GM18858 (cell line): ENCODE data around the gene TMOD3.

Experiments used
- ATAC-seq: cut with Tn5 transposase; IDR thresholded peaks from one replicate; pipeline ENCODE4 v1.9.1; 2021; ENCODE audit not compliant: unreplicated experiment

The TMOD3 gene

DNA sequence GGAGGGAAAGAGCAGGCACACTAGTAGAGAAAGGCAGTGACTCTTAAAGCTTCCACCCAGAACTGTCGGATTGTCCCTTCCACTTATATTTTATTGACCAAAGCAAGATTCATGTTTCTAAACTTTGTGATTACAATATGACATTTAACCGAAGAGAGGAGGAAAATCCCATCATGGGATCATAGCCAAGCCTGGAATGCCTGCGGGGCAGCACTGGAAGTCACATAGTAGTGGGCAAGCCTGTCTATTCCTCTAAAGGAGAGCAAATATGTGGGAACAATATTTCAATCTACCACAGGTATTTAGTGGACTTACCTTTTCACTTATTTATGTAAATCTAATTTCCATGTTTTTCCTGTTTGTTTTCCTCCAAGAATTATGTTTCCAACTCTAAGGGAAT lies 3.8 kb upstream of the TMOD3 start:
- no peak for ATAC-seq

DNA sequence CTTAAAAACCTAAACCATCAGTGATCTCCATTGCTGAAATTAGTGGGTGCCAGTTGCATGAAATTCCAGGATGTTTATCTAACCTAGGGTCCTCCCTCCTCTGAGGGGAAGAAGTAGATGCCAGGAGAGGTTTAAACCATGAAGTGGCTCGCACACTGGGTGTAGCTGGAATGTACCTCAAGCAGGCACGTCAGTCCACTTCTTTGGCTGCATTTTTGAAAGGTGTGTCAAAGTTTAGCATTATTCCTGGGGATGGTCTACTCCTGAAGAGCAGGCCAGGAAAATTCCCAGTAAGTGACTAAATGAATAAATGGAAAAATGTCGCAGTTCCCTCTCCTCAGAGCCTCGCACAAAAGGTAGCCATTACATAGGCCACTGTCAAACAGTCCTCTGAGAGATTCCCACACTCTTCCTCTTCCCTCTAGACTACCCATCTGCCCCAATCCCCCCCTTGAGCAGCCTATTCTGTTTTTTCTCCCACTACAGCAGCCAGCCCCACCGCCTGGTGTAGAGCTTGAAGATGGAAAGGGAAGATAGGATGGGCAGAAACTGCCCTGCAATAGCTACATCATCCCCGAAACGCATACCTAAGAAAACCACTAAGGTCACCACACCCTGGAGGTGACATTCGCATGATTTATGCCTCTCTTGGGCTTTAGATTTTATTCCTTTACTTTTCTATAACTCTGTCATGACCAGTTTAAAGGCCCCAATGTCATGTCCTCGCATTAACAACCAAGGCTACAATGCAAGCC lies 655 bp upstream of the TMOD3 start:
- no peak for ATAC-seq

DNA sequence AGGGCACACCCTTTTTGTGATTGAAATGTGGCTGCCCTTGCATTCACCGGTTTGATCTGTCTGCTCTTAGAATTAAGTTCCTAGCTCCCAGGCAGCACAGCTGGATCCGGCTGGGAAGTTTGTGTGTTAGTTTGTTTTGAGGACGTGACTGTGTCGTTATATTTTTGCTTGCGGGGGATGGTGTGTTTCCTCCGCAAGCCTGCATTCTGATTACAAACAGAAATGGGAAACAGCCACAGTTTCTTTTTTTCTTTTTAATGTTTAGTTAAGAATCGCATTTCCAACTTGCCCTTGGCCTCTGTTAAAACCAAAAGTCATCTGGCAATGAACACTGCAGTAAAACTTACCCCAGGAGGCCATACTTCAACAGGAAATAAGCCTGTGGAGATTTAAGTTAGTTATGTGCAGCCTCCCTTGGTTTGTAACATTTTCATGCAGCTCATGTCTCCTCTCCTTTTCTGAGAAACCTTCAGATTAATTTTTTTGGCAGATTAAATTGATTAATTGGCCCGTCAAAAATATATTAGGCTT lies 888 bp downstream of the TMOD3 start:
- peak; percentile 2 for ATAC-seq

DNA sequence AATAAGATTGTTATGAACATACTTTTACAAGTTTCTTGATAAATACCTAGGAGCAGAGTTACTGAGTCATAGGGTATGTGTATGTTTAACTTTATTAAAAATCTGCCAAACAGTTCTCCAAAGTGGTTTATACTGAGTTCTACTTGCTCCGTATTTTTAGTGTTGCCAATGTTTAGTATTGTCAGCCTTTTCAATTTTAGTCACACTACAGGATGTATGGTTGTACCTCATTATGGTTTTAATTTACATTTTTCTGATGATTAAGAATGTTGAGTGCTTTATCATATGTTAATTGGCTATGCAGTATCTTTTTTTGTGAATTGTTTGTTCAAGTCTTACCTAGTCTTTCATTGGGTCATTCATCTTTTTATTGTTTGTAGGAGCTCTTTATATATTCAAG lies 4.3 kb downstream of the TMOD3 start:
- no peak for ATAC-seq

DNA sequence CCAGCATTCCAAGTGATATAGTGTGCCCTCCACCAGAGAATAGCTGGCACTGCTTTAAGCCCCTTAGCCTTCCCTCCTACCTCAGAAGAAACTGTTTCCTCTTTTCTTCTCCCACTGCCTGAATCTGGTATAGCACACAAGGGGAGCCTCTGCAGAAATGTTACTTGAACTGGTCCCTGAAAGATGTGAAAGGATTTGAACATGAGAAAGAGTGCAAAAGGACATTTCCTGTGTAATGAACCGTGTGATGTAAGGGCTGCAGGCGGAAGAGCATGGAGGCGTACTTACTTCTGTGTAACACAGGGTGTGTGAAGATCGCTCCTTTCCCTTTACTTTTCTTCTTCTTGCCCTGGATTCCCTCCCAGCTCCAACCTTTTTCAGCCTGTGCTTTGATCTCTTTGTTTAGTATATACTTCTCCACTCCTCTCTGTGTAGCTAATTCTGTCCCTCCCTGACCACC lies 8.4 kb downstream of the TMOD3 start:
- peak; percentile 59 for ATAC-seq

DNA sequence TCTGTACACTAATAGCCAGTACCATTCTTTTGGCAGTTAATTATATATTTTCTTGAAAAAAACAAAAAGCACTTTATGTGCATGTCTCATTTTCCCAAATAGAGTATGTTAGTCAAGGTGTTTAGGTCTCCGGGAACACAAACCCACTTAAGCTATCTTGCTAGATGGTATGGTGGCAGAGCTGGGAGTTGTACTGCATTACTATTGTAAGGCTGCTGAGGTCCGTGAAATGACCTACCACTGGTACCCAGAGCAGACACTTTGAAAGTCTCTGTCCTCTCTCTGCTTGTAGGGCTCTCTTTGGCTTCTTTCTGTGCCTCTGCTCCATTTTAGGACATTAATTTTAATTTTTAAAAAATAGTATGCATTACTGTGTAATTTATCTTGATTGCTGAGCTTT lies 8.8 kb downstream of the TMOD3 start:
- no peak for ATAC-seq

DNA sequence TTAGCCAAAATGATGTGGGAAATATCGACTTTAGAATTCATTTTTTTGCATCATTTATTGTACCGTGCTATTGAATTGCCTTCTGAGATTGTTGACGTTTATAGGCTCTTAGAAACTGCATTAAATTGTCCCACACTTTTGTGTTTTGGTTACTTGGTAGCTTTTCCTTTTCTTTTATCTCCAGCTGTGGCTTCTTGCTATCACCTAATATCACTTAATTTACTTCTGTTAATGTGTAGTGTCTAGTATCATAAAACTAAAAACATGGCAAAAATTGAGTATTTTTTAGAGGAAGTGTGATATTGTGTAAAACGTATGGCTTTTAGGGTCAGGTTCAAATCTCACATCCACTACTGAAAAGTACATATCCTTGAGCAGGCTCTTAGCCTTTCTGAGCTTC lies 11.2 kb downstream of the TMOD3 start:
- ATAC-seq: no peak

DNA sequence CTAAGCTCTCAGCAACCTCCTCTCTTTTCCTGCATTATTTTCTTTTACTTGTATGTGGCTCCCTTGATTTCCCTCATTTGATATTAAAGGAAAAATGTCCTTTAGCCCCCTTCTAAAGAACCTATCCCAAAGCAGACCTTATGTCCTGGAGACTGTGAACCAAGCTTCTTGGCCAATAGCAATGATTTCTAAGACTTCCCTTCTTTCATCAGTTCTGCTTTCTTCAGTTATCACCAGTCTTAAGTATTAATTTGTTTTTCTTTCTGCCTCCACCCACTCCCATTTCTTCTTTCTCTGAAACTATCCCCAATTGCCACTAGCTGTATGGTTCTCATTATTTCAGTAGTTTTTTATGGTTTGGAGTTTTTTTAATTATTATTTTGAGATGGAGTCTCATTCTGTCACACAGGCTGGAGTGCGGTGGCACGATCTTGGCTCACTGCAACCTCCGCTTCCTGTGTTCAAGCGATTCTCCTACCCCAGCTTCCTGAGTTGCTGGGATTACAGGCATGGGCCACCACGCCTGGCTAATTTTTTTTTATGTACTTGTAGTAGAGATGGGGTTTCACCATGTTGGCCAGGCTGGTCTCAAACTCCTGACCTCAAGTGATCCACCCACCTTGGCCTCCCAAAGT lies 12.1 kb downstream of the TMOD3 start:
- no peak for ATAC-seq

DNA sequence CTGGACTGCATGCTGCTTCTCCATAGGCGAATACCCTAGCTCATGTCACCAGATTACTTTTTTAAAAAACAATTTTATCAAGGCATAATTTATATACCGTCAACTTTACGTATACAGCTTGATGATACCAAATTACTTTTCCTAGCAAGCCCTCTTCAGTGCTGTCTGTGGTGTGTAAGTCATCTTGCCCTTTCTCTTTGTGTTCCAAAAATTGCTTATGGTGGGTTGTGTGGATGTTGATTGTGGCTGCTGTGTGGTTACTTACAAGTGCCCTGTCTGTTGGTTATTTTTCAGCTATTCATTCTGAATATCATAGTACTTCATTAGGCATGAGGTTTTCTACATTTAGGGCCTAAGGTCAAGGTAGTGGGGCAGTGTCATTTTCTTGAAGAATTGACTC lies 12.8 kb downstream of the TMOD3 start:
- no peak for ATAC-seq

DNA sequence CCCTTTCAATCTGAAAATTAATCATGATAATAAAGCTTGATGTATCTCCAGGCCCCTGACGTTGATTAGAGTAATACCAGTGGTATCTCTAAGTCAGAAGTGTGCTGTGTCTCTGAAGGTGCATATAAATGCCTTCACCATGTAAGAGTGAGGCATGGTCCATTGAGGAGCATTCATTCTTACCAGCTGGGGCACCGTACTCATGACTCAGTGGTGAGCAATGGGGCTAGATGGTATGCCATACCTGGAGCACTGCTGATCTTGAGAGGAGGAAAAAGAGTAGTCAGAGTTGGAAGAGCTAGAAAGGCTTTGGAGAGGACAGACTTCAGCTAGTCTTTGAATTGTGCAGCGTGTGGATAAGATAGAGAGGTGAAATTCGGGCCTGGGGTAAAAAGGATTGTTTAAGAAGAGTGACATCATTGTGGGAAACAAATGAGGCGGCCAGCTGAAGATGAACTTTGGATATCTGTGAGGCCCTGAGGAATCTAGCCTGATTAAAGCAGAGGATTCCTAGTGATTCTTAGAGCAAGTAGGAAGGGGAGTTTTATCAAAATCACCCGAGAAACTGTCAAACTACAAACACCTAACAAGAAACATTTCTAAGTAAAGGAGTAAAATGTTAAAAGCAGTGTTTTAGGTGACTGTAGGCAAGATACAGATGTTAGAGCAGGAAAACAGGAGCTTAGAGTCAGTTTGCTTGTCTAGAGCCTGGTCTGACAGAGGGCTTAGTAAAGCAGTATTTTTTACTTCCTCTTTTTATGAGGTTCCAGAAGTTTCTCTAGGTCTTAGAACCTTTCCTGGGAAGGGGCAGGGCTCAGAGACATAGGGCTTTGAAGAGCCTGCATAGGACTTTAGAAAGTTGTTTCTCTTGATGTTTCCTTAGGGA lies 13.6 kb downstream of the TMOD3 start:
- ATAC-seq: no peak

DNA sequence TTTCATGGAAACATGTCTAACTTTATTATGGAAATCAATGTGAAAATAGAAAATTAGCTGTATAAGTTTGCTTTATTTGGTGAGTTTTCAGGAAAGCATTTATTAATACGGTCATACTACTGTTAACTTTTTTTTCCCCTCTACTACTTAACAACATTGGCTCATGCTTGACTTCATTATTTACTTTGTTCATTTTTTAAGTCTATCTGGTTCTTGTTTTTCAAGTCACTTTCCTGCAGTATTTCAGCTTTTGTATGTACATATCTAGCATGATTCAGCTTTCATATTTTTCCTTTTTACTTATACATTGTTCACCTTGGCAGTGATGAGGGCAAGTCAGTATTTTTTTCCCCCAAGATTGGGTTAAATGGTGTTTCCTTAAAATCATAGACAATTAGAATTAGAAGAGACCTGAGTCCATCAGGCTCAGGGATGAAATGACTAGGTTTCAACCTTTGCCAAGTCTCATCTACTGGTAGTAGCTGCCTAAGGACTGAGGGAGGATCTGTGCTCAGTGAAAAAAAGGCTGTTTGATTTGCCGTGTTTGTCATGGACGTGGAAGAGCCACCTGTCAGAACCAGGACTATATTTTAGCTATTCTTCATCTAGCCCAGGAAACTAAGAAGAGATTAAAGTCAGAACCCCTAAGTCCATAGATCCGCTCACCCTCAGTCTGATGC lies 15.4 kb downstream of the TMOD3 start:
- no peak for ATAC-seq

DNA sequence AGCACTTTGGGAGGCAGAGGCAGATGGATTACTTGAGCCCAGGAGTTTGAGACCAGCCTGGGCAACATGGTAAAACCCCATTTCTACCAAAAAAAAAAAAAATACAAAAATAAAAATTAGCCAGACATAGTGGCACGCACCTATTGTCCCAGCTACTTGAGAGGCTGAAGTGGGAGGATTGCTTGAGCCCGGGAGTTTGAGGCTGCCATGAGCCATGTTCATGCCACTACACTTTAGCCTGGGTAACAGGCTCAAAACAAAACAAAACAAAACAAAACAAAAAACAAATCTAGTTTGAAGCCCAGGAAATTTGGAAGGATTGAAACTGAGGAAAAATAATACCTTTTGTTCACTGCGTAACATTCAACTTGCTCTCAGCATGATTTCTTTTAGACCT lies 16.6 kb downstream of the TMOD3 start:
- ATAC-seq: no peak

DNA sequence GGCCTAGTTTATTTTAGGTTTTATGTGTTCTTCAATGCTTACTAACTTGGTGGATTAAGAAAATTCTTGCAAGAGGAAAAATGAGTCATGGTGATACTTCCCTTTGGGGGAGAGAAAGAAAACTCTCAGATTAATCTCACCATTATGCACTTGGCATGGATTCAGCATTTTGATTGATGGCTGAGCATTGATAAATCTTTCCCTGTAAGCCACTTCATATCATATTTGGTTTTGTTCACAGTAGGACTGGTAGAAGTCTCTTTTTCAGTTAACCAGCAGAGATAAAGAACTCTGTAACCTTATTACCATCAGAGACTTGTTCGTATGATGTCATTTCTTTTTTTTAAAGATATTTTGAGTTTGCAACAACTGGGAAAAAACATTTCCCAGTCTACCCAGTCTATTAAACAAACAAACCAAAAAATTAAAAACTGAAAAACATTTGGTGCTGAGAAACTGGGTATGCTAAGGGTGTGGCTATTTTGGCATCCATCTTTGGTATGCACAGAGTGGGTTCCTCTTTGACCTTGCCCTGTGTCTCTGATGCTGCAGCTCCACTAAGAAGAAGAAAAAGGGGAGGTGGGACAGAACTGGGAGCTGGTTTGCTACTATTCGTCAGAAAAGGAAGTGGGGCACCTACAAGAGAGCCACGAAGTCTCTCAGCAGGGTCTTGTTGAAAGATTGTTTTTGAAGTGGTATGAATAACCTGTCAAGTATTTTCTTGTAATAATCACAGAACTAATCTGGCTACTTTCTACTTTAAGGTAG lies 17.2 kb downstream of the TMOD3 start:
- ATAC-seq: no peak

DNA sequence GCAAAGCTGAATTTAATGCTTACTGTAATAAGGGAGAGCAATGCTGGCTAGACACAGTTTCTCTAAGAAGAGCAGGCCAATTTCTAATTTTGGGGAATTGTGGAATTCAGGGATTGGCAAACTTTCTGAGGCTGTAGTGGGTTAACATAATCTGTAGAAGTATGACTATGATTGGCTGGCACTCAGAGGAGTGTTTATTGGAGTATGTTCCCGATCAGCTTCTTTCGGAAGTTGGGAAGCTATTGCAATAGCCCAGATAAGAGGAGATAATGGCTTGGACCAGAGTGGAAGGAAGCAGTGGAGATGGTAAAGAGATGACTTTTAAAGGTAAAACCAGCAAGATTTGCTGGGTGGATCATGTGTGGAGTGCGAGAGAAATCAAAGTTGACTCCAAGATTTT lies 19.4 kb downstream of the TMOD3 start:
- no peak for ATAC-seq

DNA sequence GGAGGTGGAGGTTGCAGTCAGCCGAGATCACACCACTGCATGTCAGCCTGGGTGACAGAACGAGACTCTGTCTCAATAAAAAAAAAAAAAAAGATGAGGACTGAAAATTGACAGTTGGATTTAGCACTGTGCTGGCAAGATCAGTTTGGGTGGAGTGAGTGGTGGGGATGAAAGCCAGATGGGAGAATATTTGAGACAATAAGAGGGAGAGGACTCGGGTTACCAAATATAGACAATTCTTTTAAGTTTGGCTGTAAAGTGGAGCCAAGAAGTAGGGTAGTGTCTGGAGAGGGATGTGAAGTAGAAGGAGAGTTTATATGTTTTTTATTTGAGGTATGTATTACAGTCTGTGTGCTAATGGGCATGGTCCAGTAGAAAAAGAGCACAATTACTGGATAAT lies 20.4 kb downstream of the TMOD3 start:
- no peak for ATAC-seq

DNA sequence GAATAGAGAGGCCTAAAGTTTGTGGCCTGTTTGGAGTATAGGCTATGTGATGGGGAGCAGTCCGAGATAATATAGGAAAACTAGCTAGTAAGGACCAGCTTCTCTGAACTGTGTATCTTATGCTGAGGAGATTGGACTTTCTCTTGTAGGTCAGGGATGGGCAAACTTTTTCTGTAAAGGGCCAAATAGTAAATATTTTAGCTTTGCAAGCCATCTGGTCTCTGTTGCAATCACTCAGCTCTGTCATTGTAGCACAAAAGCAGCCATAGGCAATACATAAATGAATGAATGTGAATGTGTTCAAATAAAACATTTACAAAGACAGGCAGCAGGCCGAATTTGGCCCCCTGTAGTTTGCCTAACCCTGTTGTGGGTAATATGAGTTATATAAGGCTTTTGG lies 24.5 kb downstream of the TMOD3 start:
- no peak for ATAC-seq

DNA sequence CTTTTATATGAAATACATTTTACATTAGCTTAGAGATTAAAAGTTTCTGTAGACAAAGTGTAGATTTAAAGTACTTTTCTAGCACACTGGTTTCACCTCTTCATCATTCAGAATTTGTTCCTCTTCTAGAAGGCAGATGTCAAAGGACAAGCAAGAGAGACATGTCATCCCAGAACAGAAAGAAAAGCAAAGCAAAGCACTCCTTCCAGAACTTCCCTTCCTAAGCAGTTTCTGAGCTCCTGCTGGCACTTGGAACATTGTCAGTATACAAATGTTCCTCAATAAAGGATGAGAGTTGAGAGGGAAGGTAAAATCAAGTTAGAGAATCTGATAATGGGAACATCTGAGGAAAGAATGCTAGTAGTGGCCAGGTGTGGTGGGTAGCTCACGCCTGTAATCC lies 26.2 kb downstream of the TMOD3 start:
- ATAC-seq: no peak

DNA sequence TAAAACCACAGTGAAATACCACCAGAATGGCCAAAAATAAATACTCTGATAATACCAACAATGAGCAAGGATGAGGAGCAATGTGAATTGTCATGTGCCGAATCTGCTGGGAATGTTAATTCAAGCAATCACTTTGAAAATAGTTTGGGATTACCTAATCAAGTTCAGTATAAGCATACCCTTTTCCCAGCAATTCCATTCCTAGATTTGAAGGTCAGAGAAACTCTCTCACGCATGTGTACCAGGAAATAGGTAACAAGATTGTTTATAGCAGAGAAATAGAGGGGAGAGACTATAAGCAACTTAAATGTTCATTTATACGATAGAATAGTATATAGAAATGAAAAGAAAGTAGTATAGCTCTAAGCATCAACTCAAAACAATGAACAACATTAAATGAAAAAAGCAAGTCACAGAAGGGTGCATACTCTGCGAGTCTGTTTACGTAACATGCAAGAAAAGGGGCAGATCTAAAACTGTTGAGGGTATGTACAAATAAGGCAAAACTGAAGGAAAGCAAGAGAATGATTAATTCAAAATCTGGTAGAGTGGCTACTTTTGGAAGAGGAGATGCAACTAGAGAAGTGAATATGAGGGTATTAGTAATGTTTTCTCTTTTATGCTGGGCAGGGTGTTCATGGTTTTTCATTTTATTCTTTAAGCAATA lies 27.4 kb downstream of the TMOD3 start:
- no peak for ATAC-seq

DNA sequence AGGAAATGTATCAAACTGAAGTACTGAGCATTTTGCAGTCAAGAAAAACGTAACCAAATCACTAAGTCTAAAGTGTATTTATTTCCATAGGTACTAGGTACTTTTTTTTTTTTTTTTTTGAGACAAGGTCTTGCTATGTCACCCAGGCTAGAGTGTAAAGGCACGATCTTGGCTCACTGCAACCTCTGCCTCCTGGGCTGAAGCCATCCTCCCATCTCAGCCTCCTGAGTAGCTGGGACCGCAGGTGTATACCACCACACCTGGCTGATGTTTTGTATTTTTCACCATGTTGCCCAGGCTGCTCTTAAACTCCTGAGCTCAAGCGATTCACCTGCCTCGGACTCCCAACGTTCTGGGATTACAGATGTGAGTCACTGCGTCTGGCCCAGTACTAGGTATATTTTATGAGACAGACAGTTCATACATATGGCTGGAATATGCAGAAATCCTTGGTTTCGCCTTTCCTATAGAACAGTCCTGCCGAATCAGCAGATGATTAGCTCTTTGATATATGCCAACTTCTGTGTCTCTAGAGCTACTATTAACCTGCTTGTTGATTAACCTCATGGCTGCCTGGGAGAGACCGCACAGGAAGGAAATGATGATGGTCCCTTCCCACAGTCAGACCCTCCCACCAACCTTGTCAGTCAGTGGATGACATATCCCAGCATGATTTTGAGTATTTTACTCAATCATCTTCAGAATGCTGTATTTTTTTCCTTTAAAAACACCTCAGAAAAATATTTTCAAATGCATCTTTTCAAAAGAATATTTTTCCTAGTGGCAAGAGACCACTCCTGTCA lies 32.3 kb downstream of the TMOD3 start:
- no peak for ATAC-seq
